GM18951 (cell line): ENCODE results near the gene KLHL6.
A peak's percentile ranks its signal among the peaks of the same experiment; 100 is the strongest.

Experiments
- POLR2A ChIP-seq: IDR thresholded peaks from 4 replicates; pipeline ENCODE4 v1.6.1; 2011; ENCODE audit warnings: mild to moderate bottlenecking; ENCODE audit not compliant: insufficient read length, insufficient read depth; ENCODE audit errors: extremely low read depth
- in situ Hi-C: fragments of 300-500 bp; cut with MboI; formaldehyde crosslinking; loops from one replicate; pipeline ENCODE4 v1.12.0; 2022; ENCODE audit warnings: low sequenced_read_pairs, mixed read lengths, inconsistent platforms; ENCODE audit not compliant: unreplicated experiment

Gene KLHL6

GRCh38 chr3:183555541-183556081, at the start of gene KLHL6:
TSS of gene KLHL6 (minus strand) at chr3:183555706. CDS start at chr3:183555653, 53 bp downstream.
- peak; percentile 26 for TF ChIP-seq POLR2A
- in situ Hi-C loops: no loop called here

- in situ Hi-C loops: no loop called here
Observed at GRCh38 chr3:183597959-183598358, 42.5 kb upstream of the KLHL6 start.

GRCh38 chr3:183594636-183595035, 39.1 kb upstream of the KLHL6 start:
- in situ Hi-C loops: no loop called here
- TF ChIP-seq POLR2A: no peak

More at GRCh38 chr3:183597959-183598358, 42.5 kb upstream of the KLHL6 start:
- TF ChIP-seq POLR2A: no peak

GRCh38 chr3:183592821-183593220, 37.3 kb upstream of the KLHL6 start:
- in situ Hi-C loops: no loop called here
- TF ChIP-seq POLR2A: no peak

GRCh38 chr3:183591881-183592521, 36.5 kb upstream of the KLHL6 start:
- no peak for TF ChIP-seq POLR2A
- in situ Hi-C loops: no loop called here

- in situ Hi-C loops: no loop called here
- no peak for TF ChIP-seq POLR2A
Observed at GRCh38 chr3:183590442-183590841, 34.9 kb upstream of the KLHL6 start.

- no peak for TF ChIP-seq POLR2A
- in situ Hi-C loops: no loop called here
Observed at GRCh38 chr3:183587336-183587735, 31.8 kb upstream of the KLHL6 start.

GRCh38 chr3:183586477-183586876, 31.0 kb upstream of the KLHL6 start:
- TF ChIP-seq POLR2A: no peak
- in situ Hi-C loops: no loop called here

GRCh38 chr3:183584914-183585280, 29.4 kb upstream of the KLHL6 start:
- in situ Hi-C loops: no loop called here
- no peak for TF ChIP-seq POLR2A

- in situ Hi-C loops: no loop called here
- no peak for TF ChIP-seq POLR2A
Observed at GRCh38 chr3:183584246-183584913, 28.9 kb upstream of the KLHL6 start.

- in situ Hi-C loops: no loop called here
- TF ChIP-seq POLR2A: no peak
Observed at GRCh38 chr3:183583331-183584245, 28.1 kb upstream of the KLHL6 start.

- TF ChIP-seq POLR2A: no peak
- in situ Hi-C loops: no loop called here
Observed at GRCh38 chr3:183582161-183582560, 26.7 kb upstream of the KLHL6 start.

GRCh38 chr3:183581496-183582155, 26.1 kb upstream of the KLHL6 start:
- in situ Hi-C loops: no loop called here

More at GRCh38 chr3:183581496-183582155, 26.1 kb upstream of the KLHL6 start:
- no peak for TF ChIP-seq POLR2A
